Measurements from ENCODE around the gene TRMT61A.

- TF ChIP-seq HDGF (IDR thresholded peaks at IDR 0.05; ENCODE audit: borderline replicate concordance) = no peak
- no peak for TF ChIP-seq FOXM1 (IDR thresholded peaks at IDR 0.05; ENCODE audit: borderline replicate concordance)
These were observed 4.4 kb downstream of the TRMT61A start for GRCh38 chr14:103533137-103533998.
